Measurements from ENCODE around the gene UTRN.

DNA sequence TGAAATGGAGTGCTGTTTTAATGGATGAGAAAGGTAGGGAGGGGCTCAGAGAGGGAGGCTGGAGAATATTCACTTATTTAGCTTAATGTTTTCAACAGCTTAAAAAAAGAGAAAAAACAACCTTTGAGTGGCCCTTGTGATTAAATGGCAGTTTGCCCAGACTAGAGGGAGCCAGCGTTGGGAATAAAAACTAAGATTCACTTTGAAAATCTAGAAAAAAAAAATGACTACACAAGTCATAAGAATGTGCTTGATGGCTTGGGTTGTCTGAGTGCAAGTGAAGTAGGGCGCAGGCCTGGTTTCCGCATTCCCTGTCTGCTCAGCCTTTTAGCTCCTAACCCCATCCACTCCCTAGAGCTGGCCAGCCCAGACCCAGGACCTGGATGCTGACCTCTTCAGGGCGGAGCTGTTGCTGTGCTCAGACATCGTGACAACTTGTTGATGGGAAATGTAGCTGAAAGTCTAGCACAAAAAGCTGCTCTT is 28.9 kb downstream of the UTRN start:
- TF ChIP-seq, protein P1, sequence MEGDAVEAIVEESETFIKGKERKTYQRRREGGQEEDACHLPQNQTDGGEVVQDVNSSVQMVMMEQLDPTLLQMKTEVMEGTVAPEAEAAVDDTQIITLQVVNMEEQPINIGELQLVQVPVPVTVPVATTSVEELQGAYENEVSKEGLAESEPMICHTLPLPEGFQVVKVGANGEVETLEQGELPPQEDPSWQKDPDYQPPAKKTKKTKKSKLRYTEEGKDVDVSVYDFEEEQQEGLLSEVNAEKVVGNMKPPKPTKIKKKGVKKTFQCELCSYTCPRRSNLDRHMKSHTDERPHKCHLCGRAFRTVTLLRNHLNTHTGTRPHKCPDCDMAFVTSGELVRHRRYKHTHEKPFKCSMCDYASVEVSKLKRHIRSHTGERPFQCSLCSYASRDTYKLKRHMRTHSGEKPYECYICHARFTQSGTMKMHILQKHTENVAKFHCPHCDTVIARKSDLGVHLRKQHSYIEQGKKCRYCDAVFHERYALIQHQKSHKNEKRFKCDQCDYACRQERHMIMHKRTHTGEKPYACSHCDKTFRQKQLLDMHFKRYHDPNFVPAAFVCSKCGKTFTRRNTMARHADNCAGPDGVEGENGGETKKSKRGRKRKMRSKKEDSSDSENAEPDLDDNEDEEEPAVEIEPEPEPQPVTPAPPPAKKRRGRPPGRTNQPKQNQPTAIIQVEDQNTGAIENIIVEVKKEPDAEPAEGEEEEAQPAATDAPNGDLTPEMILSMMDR (IDR thresholded peaks at IDR 0.05): no peak
- peak in 1 of 2 donors; percentile 32 for TF ChIP-seq POLR2A (IDR thresholded peaks at IDR 0.05)

Data from thyroid gland (tissue), 4 donors.